Activated B cell treated with CpG ODN at 0.5 μM for 24 hours (primary cell): ENCODE measurements around the gene ATP8A2. TPM values are rescaled to one million over a fixed set of nuclear protein-coding genes. Genes with fewer than 3 reads are reported as not detected.

Experiments used
- ATAC-seq: fragments of 200-7000 bp; cut with Tn5 transposase; one replicate; pipeline ENCODE4 v1.10.0; 2021; ENCODE audit warnings: low read depth, mild to moderate bottlenecking, moderate library complexity
- CTCF ChIA-PET: fragments of 350-600 bp; sonication (Branson Sonifier 250); formaldehyde crosslinking; loops from one replicate; lab custom pipeline; 2021; ENCODE audit warnings: antibody characterized with exemption; lab: Charles Lee
- POLR2A ChIA-PET: fragments of 350-600 bp; sonication (Branson Sonifier 250); formaldehyde crosslinking; loops from one replicate; lab custom pipeline; 2021; ENCODE audit warnings: antibody characterized with exemption; lab: Charles Lee
- DNase-seq: peaks from one replicate; pipeline ENCODE4 v3.0.0; 2022
- H3K27ac Mint-ChIP-seq: one replicate; pipeline ENCODE4 v1.8.0; 2020; ENCODE audit warnings: mixed read lengths
- H3K27me3 Mint-ChIP-seq: one replicate; pipeline ENCODE4 v1.8.0; 2021; ENCODE audit warnings: mixed read lengths
- H3K36me3 Mint-ChIP-seq: one replicate; pipeline ENCODE4 v1.8.0; 2021; ENCODE audit warnings: low read depth, mixed read lengths
- H3K4me1 Mint-ChIP-seq: one replicate; pipeline ENCODE4 v1.8.0; 2021; ENCODE audit warnings: mixed read lengths
- H3K4me3 Mint-ChIP-seq: one replicate; pipeline ENCODE4 v1.8.0; 2020; ENCODE audit warnings: mild to moderate bottlenecking, mixed read lengths
- H3K9me3 Mint-ChIP-seq: one replicate; pipeline ENCODE4 v1.8.0; 2020; ENCODE audit warnings: mixed read lengths
- intact Hi-C: fragments of 100-400 bp; cut with micrococcal nuclease; formaldehyde crosslinking; loops from one replicate; pipeline ENCODE4 v1.15.1; 2024
- total RNA-seq: library from RNA; stranded (reverse); gene quantifications from 2 replicates; pipeline ENCODE4 v1.2.3, GENCODE V29; 2022
- TF ChIP-seq, protein P1 (sequence below): fragments of 200-600 bp; IDR thresholded peaks from one replicate; pipeline ENCODE4 v1.8.0; 2022; ENCODE audit warnings: antibody characterized with exemption, mild to moderate bottlenecking

Gene ATP8A2
- total RNA-seq, 1 donor from 2014 or later, result not detected

DNA sequence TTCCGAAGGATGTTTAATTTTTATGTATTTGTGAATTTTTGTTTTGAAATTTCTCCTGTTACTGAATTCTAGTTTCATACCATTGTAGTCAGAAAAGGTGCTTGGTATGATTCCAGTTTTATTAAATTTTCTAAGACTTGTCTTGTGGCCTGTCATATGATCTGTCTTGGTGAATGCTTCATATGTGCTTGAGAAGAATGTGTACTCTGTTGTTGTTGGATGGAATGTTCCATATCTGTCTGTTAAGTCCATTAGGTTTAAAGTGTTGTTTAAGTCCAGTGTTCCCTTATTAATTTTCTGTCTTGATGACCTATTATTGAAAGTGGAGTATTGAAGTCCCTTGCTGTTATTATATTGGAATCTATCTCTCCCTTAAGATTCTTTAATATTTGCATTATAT, 273.9 kb downstream of the ATP8A2 start:
- peaks cover 30% of the 10 kb centered on the region for H3K9me3 Mint-ChIP-seq
- ChIA-PET POLR2A (no interaction called here), CTCF (no interaction called here)
- no peak overlapping the region for H3K4me3 Mint-ChIP-seq
- H3K27me3 Mint-ChIP-seq, result no peaks in the 10 kb centered on the region
- ATAC-seq, result no peak
- no peaks in the 10 kb centered on the region for H3K4me1 Mint-ChIP-seq
- intact Hi-C loops, result no loop called here
- no peaks in the 10 kb centered on the region for H3K36me3 Mint-ChIP-seq
- no peak for DNase-seq
- TF ChIP-seq, protein P1, sequence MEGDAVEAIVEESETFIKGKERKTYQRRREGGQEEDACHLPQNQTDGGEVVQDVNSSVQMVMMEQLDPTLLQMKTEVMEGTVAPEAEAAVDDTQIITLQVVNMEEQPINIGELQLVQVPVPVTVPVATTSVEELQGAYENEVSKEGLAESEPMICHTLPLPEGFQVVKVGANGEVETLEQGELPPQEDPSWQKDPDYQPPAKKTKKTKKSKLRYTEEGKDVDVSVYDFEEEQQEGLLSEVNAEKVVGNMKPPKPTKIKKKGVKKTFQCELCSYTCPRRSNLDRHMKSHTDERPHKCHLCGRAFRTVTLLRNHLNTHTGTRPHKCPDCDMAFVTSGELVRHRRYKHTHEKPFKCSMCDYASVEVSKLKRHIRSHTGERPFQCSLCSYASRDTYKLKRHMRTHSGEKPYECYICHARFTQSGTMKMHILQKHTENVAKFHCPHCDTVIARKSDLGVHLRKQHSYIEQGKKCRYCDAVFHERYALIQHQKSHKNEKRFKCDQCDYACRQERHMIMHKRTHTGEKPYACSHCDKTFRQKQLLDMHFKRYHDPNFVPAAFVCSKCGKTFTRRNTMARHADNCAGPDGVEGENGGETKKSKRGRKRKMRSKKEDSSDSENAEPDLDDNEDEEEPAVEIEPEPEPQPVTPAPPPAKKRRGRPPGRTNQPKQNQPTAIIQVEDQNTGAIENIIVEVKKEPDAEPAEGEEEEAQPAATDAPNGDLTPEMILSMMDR, result no peak
- no peak overlapping the region for H3K27ac Mint-ChIP-seq

- intact Hi-C loops, result no loop called here
- TF ChIP-seq, protein P1, result no peak
- H3K4me3 Mint-ChIP-seq, result no peak overlapping the region
- ChIA-PET POLR2A (no interaction called here), CTCF (no interaction called here)
- no peaks in the 10 kb centered on the region for H3K36me3 Mint-ChIP-seq
- no peaks in the 10 kb centered on the region for H3K27me3 Mint-ChIP-seq
- ATAC-seq (no peak), DNase-seq (no peak)
- H3K27ac Mint-ChIP-seq, result no peak overlapping the region
- no peaks in the 10 kb centered on the region for H3K4me1 Mint-ChIP-seq
- peaks cover 22% of the 10 kb centered on the region for H3K9me3 Mint-ChIP-seq
Measured at GRCh38 chr13:25649001-25649633, 277.3 kb downstream of the ATP8A2 start.

DNA sequence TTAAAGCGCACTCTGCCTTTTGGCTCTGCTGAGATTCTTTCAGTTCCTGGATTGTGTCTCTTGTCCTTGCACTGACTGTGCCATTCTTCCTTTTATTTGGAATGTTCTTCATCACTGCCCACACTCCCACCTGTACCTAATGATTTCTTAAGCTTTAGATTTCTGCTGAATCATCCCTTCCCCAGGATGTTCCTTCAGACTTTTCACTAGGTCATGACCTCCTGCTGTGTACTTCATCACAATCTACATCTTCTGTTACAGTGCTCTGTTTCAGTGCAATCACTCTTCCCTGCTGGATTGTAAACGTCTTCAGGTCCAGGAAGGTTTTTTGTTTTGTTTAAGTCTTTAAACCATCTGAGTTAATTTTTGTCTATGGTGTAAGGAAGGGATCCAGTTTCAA, 281.0 kb downstream of the ATP8A2 start:
- Mint-ChIP-seq H3K4me3 (no peak overlapping the region), H3K36me3 (no peaks in the 10 kb centered on the region), H3K27me3 (no peaks in the 10 kb centered on the region), H3K4me1 (no peaks in the 10 kb centered on the region), H3K27ac (no peak overlapping the region), H3K9me3 (peaks cover 10% of the 10 kb centered on the region)
- intact Hi-C loops, result no loop called here
- ATAC-seq, result no peak
- TF ChIP-seq, protein P1, result no peak
- ChIA-PET CTCF (no interaction called here), POLR2A (no interaction called here)
- DNase-seq, result no peak

DNA sequence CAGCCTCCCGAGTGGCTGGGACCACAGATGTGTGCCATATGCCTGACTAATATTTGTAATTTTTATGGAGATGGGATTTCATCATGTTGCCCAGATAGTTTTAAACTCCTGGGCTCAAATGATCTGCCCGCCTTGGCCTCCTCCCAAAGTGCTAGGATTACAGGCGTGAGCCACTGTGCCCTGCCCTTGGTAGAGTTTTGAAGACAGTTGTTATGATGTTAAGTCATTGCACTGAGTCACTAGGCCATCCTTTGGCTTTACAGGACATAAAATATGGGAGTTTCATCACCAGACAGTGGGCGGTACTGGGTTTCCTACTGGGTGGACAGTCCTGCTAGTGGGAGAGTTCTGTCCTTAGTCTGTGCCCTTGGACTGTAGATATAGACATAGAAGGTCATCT, 282.5 kb downstream of the ATP8A2 start:
- no peak for ATAC-seq
- TF ChIP-seq, protein P1, result no peak
- intact Hi-C loops, result no loop called here
- Mint-ChIP-seq H3K27me3 (no peaks in the 10 kb centered on the region), H3K27ac (no peak overlapping the region), H3K9me3 (no peaks in the 10 kb centered on the region), H3K36me3 (no peaks in the 10 kb centered on the region), H3K4me1 (no peaks in the 10 kb centered on the region), H3K4me3 (no peak overlapping the region)
- ChIA-PET POLR2A (no interaction called here), CTCF (no interaction called here)
- no peak for DNase-seq

DNA sequence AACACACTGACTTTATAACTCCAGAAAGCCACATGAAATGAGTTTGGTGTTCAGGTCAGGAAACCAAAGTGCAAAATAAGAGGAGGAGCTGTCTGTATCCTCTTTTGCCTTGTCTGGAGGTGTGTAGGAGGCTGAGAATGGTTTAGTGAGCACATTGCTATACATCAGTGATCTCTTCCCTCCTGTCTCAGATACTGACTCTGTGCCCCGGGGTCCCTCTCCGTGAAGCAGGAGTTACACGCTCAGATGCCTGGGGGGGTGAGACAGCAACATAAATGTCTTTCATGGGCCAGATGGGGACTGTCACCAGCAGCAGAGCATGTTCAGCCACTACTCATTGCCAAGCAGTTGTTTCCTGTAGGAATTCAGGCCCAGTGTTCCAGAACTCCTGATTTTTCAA, 285.4 kb downstream of the ATP8A2 start:
- POLR2A ChIA-PET, result no interaction called here
- ATAC-seq (no peak), DNase-seq (no peak)
- Mint-ChIP-seq H3K4me3 (no peak overlapping the region), H3K27ac (no peak overlapping the region), H3K9me3 (no peaks in the 10 kb centered on the region), H3K36me3 (no peaks in the 10 kb centered on the region), H3K27me3 (no peaks in the 10 kb centered on the region), H3K4me1 (no peaks in the 10 kb centered on the region)
- CTCF ChIA-PET, result no interaction called here
- intact Hi-C loops, result no loop called here
- TF ChIP-seq, protein P1, result no peak
